NCI-H2081 (cell line): Measurements from ENCODE around the gene RNASE7.
A peak's percentile ranks its signal among the peaks of the same experiment; 100 is the strongest.

Experiments
- DNase-seq, 2 experiments: peaks; one replicate each; lab custom pipeline; 2025; lab: John Stamatoyannopoulos, UW

Gene RNASE7

GRCh38 chr14:21087294-21088091, 45.3 kb downstream of the RNASE7 start:
- peak; percentile 54 to 74 for DNase-seq

GRCh38 chr14:21088687-21089086, 46.5 kb downstream of the RNASE7 start:
- no peak for DNase-seq

GRCh38 chr14:21089271-21089670, 47.1 kb downstream of the RNASE7 start:
- no peak for DNase-seq

- no peak for DNase-seq
Observed at GRCh38 chr14:21089877-21090193, 47.7 kb downstream of the RNASE7 start.

- no peak for DNase-seq
Observed at GRCh38 chr14:21090194-21090939, 48.2 kb downstream of the RNASE7 start.

GRCh38 chr14:21090940-21091663, 48.9 kb downstream of the RNASE7 start:
- no peak for DNase-seq

GRCh38 chr14:21091821-21092272, 49.7 kb downstream of the RNASE7 start:
- no peak for DNase-seq

- no peak for DNase-seq
Observed at GRCh38 chr14:21092273-21093011, 50.3 kb downstream of the RNASE7 start.

- DNase-seq, result no peak
Observed at GRCh38 chr14:21093018-21093417, 50.9 kb downstream of the RNASE7 start.
